ELR (cell line): Measurements from ENCODE around the gene KCNQ5.
A peak's percentile ranks its signal among the peaks of the same experiment; 100 is the strongest.

ENCODE experiments used
- DNase-seq: peaks from one replicate; pipeline ENCODE4 v3.0.0-alpha.2; 2015; ENCODE audit warnings: low read depth

KCNQ5 gene

GRCh38 chr6:72741083-72741482 lies 119.2 kb downstream of the KCNQ5 start:
- no peak for DNase-seq

DNA sequence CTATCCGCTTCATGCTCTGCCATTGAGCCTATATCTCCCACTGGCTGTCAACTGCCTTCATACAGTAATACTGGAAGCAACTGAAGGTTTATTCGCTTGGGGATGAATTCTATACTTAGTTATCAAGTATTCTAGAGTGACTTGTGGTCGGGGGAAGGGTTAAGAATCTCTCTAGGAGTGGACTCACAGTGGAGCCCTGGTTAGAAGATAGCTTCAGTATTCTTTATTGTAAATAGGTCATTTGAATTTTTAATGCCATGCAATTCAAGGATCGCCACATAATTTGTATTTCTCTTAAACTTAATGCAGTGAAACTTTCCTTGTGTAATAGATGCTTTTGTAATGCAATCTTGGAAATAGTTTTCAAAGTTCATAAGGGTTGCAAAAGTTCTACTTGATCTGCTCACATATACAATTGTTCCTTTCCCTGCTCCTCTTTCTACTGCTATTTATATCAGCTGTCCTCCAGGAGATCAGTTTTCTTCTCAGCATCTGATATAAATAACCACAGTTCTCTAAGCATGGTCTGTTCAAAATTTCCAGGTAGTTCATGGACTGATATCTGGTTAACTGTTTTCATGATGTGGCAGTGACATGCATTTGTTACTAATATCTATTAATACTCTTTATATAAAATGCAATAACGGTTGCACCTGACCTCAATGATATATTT lies 120.3 kb downstream of the KCNQ5 start:
- no peak for DNase-seq

GRCh38 chr6:72746276-72746675 lies 124.4 kb downstream of the KCNQ5 start:
- DNase-seq = peak; percentile 48

DNA sequence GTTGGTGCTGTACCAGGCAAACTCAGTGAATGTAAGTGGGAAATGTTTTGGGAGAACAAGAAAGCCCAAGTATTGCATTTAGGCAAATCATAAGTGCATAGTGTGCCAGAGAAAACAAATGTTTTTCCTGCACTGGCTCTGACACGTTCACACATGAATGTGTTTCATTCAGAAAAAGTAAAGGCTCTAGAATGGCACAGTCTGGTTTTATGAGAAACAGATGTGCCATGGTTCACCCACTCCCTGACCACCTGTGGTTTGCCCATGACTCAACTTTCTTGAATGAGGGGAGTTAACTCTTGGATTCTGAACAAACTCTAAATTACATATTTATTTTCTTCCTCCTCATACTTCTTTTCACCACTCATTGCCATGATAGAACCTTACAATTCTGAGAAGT lies 126.9 kb downstream of the KCNQ5 start:
- peak; percentile 86 for DNase-seq

DNA sequence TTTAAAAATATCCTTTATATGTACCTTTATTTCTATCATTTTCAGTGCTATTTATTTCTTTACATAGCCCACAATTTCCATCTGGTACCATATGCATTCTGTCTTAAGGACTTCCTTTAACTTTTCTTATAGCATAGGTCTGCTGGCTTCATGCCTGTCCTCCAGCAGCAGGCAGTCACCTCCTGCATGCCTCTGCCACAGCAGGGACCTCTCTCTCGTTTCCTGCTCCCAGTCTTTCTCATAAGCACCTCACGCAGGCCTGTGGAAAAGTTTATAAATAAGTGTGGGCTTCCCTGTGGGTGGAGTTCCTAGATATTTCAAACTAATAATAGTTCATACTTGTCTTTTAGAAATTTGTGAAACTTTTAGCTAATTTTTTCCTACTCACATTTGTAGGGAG lies 133.9 kb downstream of the KCNQ5 start:
- DNase-seq = no peak

DNA sequence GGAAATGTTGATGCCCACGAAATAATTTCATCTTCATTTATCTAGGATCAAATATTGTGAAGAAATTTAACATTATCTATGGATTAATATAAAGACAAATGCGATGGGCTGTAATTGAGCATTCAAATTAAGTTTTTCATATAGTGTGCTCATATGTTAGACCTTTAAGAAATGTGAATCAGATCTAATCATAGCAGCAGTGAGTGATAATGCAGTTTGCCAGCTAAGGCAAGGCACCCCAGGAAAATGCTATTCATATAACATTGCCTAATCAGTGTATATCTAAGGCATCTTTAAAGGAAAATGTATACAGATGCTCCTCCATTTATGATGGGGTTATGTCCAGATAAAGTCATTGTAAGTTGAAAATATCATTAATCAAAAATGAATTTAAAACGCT lies 135.2 kb downstream of the KCNQ5 start:
- no peak for DNase-seq

DNA sequence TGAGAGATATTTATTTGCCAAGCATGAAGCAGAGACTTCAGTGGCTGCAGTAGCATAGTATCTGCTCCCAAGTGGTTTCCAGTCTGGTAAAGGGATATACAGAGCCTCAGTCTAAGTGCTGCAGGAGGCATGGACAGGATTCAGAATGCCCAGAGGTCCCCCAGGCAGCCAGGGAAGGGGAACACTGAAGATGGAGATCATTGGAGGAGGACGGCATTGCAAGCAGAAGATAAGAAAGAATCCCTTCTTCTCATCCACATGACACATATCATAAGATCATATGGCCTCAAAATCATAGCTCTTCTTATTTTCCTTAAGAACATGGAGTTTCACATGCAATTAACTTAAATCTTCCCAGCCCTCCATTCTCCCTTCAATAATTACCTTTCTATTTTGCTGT lies 136.1 kb downstream of the KCNQ5 start:
- DNase-seq = no peak

DNA sequence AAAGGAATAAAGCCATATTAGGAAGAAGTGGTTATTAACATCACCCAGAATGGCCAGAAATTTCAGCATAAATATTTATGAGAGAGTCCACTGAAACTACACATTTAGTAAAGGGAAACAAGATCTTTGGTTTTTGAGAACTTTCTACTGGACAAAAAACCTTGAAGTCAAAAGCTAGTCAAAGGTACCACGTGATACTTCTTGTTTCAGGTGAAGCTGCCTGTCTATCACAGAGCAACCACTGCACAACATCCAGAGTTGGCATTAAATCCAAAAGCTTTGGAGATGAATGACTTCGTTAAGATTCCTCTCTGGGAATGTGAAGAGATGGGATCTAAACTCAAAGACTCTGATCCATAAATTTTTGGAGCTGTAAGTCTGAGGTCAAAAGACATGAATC lies 137.0 kb downstream of the KCNQ5 start:
- DNase-seq = no peak

- no peak for DNase-seq
Observed at GRCh38 chr6:72760114-72760793, 138.4 kb downstream of the KCNQ5 start.

- no peak for DNase-seq
Observed at GRCh38 chr6:72761761-72762160, 139.9 kb downstream of the KCNQ5 start.

DNA sequence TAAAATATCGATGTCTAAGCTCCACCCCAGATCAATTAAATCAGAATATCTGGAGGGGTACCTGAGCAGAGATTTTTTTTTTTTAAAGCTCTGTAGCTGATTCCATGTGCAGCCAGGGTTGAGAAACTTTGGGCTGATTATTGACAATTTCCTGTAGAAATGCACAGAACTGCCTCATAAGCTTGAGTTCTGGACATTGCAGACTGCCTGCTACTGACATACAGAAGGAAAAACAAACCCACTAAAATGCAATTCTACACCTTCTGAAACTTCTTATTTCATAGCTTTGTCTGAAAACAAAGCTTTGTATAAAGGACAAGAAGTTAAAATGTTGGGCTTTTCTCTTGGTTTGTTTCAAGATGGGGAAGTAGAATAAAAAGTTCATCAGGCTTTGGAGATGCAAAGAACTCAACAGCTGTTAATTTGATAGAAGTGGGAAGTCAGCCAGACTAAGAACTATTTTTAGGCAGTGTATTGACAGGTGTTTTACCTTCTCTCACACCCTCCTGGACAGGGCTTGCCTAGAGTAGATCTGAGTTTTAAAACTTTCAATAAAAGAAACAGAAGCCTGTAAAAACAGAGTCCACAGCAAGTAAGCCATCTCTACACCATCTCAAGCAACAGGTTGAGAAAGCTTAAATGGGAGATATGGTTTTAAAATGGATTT lies 147.7 kb downstream of the KCNQ5 start:
- no peak for DNase-seq

- DNase-seq = no peak
Observed at GRCh38 chr6:72770959-72771358, 149.1 kb downstream of the KCNQ5 start.

- DNase-seq = no peak
Observed at GRCh38 chr6:72776456-72776855, 154.6 kb downstream of the KCNQ5 start.

DNA sequence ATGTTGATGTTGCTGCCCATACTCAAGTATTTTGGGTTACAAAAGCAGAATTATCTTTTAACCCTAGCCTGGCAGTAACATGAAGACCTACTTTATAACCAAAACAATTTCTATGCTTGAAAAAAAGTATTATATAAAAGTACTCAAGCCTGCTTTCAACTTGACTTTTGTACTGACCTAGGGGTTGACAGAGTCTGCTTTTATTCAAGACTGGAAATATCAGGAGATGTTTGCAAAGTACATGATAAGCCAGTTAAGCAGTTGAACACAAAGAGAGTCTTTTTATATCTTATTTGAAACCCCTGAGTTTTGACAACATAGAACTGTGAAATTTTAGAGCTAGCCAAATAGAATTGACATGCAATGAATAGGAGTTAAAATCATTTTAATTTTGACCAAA lies 159.8 kb downstream of the KCNQ5 start:
- no peak for DNase-seq

DNA sequence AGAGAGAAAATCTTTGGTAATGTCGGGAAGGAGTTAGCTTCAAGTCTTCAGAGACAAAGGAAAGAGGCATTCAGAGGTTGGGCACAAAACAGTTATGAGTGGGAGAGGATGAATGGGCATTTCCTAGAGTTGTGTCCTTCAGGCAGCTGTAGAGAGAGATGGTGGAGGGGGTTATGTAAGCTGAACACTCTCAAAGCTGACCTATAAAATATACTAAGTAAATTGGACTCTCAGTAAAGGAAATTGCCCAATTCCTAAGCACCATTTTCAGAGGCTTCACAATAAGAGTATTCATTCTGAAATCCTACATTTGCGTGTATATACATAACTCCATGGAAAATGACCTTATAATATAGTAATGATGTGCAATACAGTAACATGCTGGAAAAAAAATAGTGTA lies 161.2 kb downstream of the KCNQ5 start:
- no peak for DNase-seq

- peak; percentile 4 for DNase-seq
Observed at GRCh38 chr6:72783666-72784065, 161.8 kb downstream of the KCNQ5 start.

DNA sequence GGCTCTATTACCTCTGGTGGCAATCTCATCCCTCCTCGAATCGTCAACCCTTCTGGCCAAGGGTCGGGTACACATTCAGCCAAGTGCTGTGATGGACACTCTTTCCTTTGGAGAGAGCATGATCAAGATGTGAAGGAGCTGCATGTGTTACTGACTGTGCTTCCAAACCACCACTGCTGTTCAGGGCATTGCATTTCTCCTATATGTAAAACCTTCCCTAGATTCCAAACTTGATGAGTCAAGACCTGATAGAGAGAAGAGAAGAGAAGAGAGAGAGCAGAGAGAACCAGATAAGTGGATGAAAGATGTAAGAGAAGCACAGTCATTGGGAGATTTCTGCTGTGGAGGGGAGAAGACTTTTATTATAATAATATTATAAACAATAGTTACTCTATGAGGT lies 162.2 kb downstream of the KCNQ5 start:
- DNase-seq = peak; percentile 68

DNA sequence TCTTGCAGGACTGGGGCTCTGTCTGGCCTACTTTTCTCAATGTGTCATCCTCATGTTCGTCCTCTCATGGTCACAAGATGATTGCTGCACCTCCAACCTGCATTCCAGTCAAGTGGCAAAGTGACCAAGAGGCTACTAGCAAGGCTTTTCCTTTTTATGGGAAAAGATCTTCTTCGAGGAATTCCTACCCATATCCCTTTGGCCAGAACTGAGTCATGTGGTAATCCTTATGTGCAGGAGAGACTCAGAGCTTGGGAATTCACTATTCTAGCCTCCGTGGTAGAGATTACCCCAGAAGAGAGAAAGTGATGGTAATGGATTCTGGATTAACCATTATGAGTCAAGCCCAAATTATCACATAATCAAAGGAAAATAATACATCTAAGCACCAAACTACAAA lies 162.7 kb downstream of the KCNQ5 start:
- DNase-seq = peak; percentile 90

DNA sequence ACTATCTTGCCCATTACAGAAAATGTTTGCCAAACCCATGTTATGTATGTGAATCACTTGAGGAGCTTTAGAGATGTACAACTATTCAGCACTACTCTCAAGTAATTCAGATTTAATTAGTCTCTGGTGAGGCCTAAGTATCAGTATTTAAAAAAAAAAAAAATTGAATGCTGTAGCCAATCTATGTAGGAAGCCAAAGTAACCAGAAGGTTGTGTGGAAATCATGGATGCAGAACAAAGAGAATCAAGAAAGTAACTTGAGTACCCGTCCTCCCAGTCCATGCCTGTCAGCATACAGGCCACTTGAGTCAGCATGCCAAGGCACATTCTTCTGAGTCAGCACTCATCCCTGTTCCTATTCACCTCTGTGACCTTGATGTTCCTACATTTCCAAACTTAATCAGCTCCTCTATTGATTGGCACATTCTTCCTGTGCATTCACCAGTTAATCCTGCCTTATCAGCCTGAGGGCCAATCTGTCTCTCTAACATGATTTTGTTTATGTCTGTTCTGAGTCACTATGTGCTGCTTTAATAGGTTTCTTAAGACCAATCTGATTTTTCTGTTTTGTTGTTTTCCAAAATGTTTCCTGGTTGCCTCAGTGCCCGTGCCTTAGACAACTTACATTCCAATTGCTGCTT lies 165.6 kb downstream of the KCNQ5 start:
- peak; percentile 89 for DNase-seq

DNA sequence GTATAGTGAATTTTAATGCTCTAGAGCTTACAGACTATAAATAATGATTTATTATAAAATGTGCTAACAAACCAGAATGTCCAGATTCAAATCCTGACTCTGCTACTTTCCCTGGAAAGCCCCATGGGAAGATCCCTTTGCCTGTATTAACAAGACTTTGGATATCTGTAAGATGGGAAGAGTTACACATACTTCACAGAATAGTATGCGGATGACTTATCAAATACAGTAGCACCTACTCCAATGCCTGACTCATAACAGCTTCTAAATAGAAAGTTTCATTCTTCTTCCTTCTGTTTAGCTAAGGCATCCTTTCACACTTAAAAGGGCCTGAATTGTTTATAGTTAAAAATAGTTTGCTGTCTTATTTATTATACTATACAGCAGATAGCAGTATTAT lies 166.3 kb downstream of the KCNQ5 start:
- peak; percentile 93 for DNase-seq

GRCh38 chr6:72789145-72789544 lies 167.3 kb downstream of the KCNQ5 start:
- DNase-seq = no peak

DNA sequence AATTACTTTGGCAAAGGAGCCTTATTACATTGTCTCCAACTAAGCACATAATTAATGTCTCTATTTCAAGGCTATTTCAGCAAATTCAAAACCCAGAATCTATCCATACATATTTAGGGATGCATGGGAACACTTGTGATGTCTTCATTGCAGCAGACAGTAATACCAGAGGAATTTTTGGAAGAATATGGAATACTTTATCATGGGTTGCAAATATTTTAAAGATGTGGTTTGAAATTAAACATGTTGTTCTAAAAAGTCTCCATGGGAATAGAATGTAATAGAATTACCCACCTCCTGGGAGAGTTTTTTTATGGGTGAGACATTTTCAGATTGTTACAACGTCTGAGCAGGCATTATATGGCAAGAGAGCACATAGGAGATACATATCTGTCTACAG lies 170.8 kb downstream of the KCNQ5 start:
- no peak for DNase-seq
